SK-N-SH (cell line): ENCODE data around the gene S1PR3. TPM values are rescaled to one million over a fixed set of nuclear protein-coding genes. Genes with fewer than 3 reads are reported as not detected.

Source experiments
- CTCF ChIA-PET: fragments of 300-600, 350-600 bp; formaldehyde crosslinking; extraction: SDS; loops from one replicate; lab custom pipeline; 2021; lab: Yijun Ruan, JAX
- POLR2A ChIA-PET: fragments of 350-600 bp; sonication (Branson Sonifier 250); formaldehyde crosslinking; extraction: SDS; loops from one replicate; lab custom pipeline; 2020; ENCODE audit warnings: antibody characterized with exemption, inconsistent platforms; lab: Yijun Ruan, JAX
- DNase-seq: peaks from one replicate; pipeline ENCODE4 v3.0.0; 2012
- H2AFZ ChIP-seq: fragments of 200-600 bp; sonication (generic); 2 replicates; pipeline ENCODE4 v1.8.1; 2016; ENCODE audit warnings: antibody characterized with exemption, mild to moderate bottlenecking, low read depth
- H3F3A ChIP-seq: fragments of 200-600 bp; sonication (generic); replicated peaks from 2 replicates; pipeline ENCODE3; 2016; ENCODE audit warnings: antibody characterized with exemption, mild to moderate bottlenecking; ENCODE audit not compliant: insufficient read depth
- H3K27ac ChIP-seq, 2 experiments: fragments of 200-500 bp in 1 of 2; fragments of 200-600 bp in 1 of 2; sonication (Bioruptor generic) in 1 of 2; sonication (generic), shearing (Covaris generic) in 1 of 2; 2 replicates each; pipeline versions ENCODE4 v1.5.1 to v1.6.1; 2014 to 2016; ENCODE audit warnings: low read depth in 2 of 2, inconsistent platforms in 1 of 2, low read length in 1 of 2, mild to moderate bottlenecking in 1 of 2, mixed read lengths in 1 of 2
- H3K27me3 ChIP-seq: fragments of 200-600 bp; sonication (generic), shearing (Covaris generic); 2 replicates; pipeline ENCODE4 v1.6.1; 2016; ENCODE audit warnings: mixed run types; ENCODE audit not compliant: insufficient read depth
- H3K36me3 ChIP-seq, 2 experiments: fragments of 200-500 bp in 1 of 2; fragments of 200-600 bp in 1 of 2; sonication (Bioruptor generic) in 1 of 2; sonication (generic) in 1 of 2; replicated peaks in 1 of 2; 2 replicates each; pipeline versions ENCODE3 to v1.5.1; 2014 to 2016; ENCODE audit warnings: low read length in 1 of 2, mild to moderate bottlenecking in 1 of 2; ENCODE audit not compliant: insufficient read depth in 2 of 2, control insufficient read depth in 1 of 2
- H3K4me1 ChIP-seq, 2 experiments: fragments of 200-500 bp in 1 of 2; fragments of 200-600 bp in 1 of 2; sonication (Bioruptor generic) in 1 of 2; sonication (generic), shearing (Covaris generic) in 1 of 2; 2 replicates each; pipeline versions ENCODE4 v1.5.1 to v1.6.1; 2014 to 2016; ENCODE audit warnings: low read depth in 1 of 2, low read length in 1 of 2, mixed run types in 1 of 2; ENCODE audit not compliant: insufficient read depth in 2 of 2, control insufficient read depth in 1 of 2
- H3K4me2 ChIP-seq: fragments of 200-600 bp; sonication (generic), shearing (Covaris generic); 2 replicates; pipeline ENCODE4 v1.6.1; 2017; ENCODE audit warnings: mixed run types
- H3K4me3 ChIP-seq, 2 experiments: fragments of 200-500 bp in 1 of 2; fragments of 200-600 bp in 1 of 2; sonication (Bioruptor generic) in 1 of 2; sonication (generic), shearing (Covaris generic) in 1 of 2; 2 replicates each; pipeline versions ENCODE4 v1.5.1 to v1.8.1; 2014 to 2016; ENCODE audit warnings: low read depth in 2 of 2, inconsistent platforms in 1 of 2, low read length in 1 of 2, mild to moderate bottlenecking in 1 of 2, mixed read lengths in 1 of 2, moderate library complexity in 1 of 2
- H3K79me2 ChIP-seq: fragments of 200-600 bp; sonication (generic); 2 replicates; pipeline ENCODE4 v1.8.1; 2017; ENCODE audit warnings: mild to moderate bottlenecking; ENCODE audit not compliant: insufficient read depth
- H3K9ac ChIP-seq: fragments of 200-600 bp; sonication (generic); 2 replicates; pipeline ENCODE4 v1.6.1; 2017; ENCODE audit warnings: mixed run types
- H3K9me2 ChIP-seq: fragments of 200-600 bp; sonication (generic); 2 replicates; pipeline ENCODE4 v1.6.1; 2017; ENCODE audit warnings: mixed run types
- H3K9me3 ChIP-seq: fragments of 200-600 bp; sonication (generic); 2 replicates; pipeline ENCODE4 v1.6.1; 2017; ENCODE audit warnings: mixed run types, mild to moderate bottlenecking, moderate library complexity
- H4K20me1 ChIP-seq: fragments of 200-600 bp; sonication (generic); 2 replicates; pipeline ENCODE4 v1.6.1; 2017; ENCODE audit warnings: mild to moderate bottlenecking, mixed run types; ENCODE audit not compliant: insufficient read depth
- CTCF ChIP-seq: fragments of 200-600 bp; sonication (generic); IDR thresholded peaks from 2 replicates; pipeline ENCODE4 v1.6.1; 2017; ENCODE audit warnings: antibody characterized with exemption, mild to moderate bottlenecking, moderate library complexity
- ELF1 ChIP-seq: IDR thresholded peaks from 2 replicates; pipeline ENCODE4 v1.4.0; 2012
- EZH2phosphoT487 ChIP-seq: fragments of 200-600 bp; sonication (generic); IDR thresholded peaks from 2 replicates; pipeline ENCODE4 v1.6.1; 2017; ENCODE audit warnings: low read depth, mixed run types, mild to moderate bottlenecking, antibody characterized with exemption, moderate library complexity, borderline replicate concordance
- FOSL2 ChIP-seq: IDR thresholded peaks from 2 replicates; pipeline ENCODE4 v1.4.0; 2012; ENCODE audit warnings: low read depth, mild to moderate bottlenecking, moderate library complexity, borderline replicate concordance
- GATA2 ChIP-seq: sonication (generic); formaldehyde crosslinking; IDR thresholded peaks from 2 replicates; pipeline ENCODE4 v1.5.0; 2020; ENCODE audit warnings: mild to moderate bottlenecking, missing genetic modification reagents
- NRF1 ChIP-seq: IDR thresholded peaks from 2 replicates; pipeline ENCODE4 v1.6.1; 2012; ENCODE audit warnings: low read depth, mild to moderate bottlenecking, low read length
- RAD21 ChIP-seq: IDR thresholded peaks from 2 replicates; pipeline ENCODE4 v1.6.1; 2012; ENCODE audit warnings: mild to moderate bottlenecking, low read length
- REST ChIP-seq: IDR thresholded peaks from 2 replicates; pipeline ENCODE4 v1.6.1; 2012; ENCODE audit warnings: mild to moderate bottlenecking, low read depth, low read length, moderate library complexity
- RXRA ChIP-seq: IDR thresholded peaks from 2 replicates; pipeline ENCODE4 v1.4.0; 2012; ENCODE audit warnings: low read depth, mild to moderate bottlenecking, borderline replicate concordance
- USF1 ChIP-seq: IDR thresholded peaks from 2 replicates; pipeline ENCODE4 v1.4.0; 2012; ENCODE audit warnings: low read depth, borderline replicate concordance
- YY1 ChIP-seq: IDR thresholded peaks from 2 replicates; pipeline ENCODE4 v1.4.0; 2012; ENCODE audit warnings: low read depth, mild to moderate bottlenecking
- WGBS: methylation state at CpG from one replicate; pipeline ENCODE4 v1.1.6; 2017; ENCODE audit warnings: low lambda C conversion rate; 5-methylcytosine and 5-hydroxymethylcytosine counted together
- polyA plus RNA-seq, 3 experiments: library from polyadenylated mRNA; depleted of rRNA; stranded (reverse); fragments of >200 nt; gene quantifications; 2 replicates each; pipeline ENCODE4 v1.2.3, GENCODE V29; 2012
- TF ChIP-seq, protein P1 (sequence below): IDR thresholded peaks from 2 replicates; pipeline ENCODE4 v1.4.0; 2012; ENCODE audit warnings: low read depth, borderline replicate concordance
- TF ChIP-seq, protein P2 (sequence below): IDR thresholded peaks from 2 replicates; pipeline ENCODE4 v1.4.0; 2012; ENCODE audit warnings: low read depth
- TF ChIP-seq, protein P3 (sequence below): fragments of 150-350 bp; IDR thresholded peaks from 2 replicates; pipeline ENCODE4 v1.6.1; 2016; ENCODE audit warnings: mild to moderate bottlenecking, low read depth, low read length

The S1PR3 gene
- polyA plus RNA-seq, 1 of the 3 experiments (the other 2 are of a cell fraction) = 2.5 TPM

- CTCF ChIA-PET = no interaction called here
- H3K9ac ChIP-seq = no peak overlapping the region
- H3K4me2 ChIP-seq = no peak overlapping the region
- peak overlapping the region in 1 of 2 experiments; percentile 68; a peak in 1 of 4 replicates for H3K27ac ChIP-seq
- no peaks in the 10 kb centered on the region for H3K4me1 ChIP-seq
- H2AFZ ChIP-seq = no peak overlapping the region
- no peaks in the 10 kb centered on the region for H3K9me3 ChIP-seq
- TF ChIP-seq REST = no peak
- no peak for TF ChIP-seq RAD21
- TF ChIP-seq, protein P1, sequence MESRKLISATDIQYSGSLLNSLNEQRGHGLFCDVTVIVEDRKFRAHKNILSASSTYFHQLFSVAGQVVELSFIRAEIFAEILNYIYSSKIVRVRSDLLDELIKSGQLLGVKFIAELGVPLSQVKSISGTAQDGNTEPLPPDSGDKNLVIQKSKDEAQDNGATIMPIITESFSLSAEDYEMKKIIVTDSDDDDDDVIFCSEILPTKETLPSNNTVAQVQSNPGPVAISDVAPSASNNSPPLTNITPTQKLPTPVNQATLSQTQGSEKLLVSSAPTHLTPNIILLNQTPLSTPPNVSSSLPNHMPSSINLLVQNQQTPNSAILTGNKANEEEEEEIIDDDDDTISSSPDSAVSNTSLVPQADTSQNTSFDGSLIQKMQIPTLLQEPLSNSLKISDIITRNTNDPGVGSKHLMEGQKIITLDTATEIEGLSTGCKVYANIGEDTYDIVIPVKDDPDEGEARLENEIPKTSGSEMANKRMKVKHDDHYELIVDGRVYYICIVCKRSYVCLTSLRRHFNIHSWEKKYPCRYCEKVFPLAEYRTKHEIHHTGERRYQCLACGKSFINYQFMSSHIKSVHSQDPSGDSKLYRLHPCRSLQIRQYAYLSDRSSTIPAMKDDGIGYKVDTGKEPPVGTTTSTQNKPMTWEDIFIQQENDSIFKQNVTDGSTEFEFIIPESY = no peak
- TF ChIP-seq, protein P2, sequence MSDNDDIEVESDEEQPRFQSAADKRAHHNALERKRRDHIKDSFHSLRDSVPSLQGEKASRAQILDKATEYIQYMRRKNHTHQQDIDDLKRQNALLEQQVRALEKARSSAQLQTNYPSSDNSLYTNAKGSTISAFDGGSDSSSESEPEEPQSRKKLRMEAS = no peak
- TF ChIP-seq FOSL2 = no peak
- TF ChIP-seq ELF1 = no peak
- TF ChIP-seq, protein P3, sequence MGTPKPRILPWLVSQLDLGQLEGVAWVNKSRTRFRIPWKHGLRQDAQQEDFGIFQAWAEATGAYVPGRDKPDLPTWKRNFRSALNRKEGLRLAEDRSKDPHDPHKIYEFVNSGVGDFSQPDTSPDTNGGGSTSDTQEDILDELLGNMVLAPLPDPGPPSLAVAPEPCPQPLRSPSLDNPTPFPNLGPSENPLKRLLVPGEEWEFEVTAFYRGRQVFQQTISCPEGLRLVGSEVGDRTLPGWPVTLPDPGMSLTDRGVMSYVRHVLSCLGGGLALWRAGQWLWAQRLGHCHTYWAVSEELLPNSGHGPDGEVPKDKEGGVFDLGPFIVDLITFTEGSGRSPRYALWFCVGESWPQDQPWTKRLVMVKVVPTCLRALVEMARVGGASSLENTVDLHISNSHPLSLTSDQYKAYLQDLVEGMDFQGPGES = no peak
- no peak for TF ChIP-seq YY1
- TF ChIP-seq RXRA = no peak
- no peak for TF ChIP-seq EZH2phosphoT487
- TF ChIP-seq CTCF = no peak
- no peak for TF ChIP-seq GATA2
- TF ChIP-seq NRF1 = no peak
- no peak for TF ChIP-seq USF1
- TF ChIP-seq, all 33 proteins: peak for 0
- no peak overlapping the region for H3K4me3 ChIP-seq
- POLR2A ChIA-PET = no interaction called here
- no peaks in the 10 kb centered on the region for H4K20me1 ChIP-seq
- no peaks in the 10 kb centered on the region for H3K27me3 ChIP-seq
- H3F3A ChIP-seq = peaks cover 17% of the 10 kb centered on the region
- H3K36me3 ChIP-seq = peaks cover 8 to 22% of the 10 kb centered on the region in 2 experiments
- H3K79me2 ChIP-seq = no peaks in the 10 kb centered on the region; the same call in 1 of the 2 replicates
- H3K9me2 ChIP-seq = no peaks in the 10 kb centered on the region
- WGBS = 84% methylated on average over 4 of the region's 4 CpGs
- DNase-seq = no peak
These were observed 56.4 kb downstream of the S1PR3 start for GRCh38 chr9:89047667-89048066.
